Measurements from ENCODE around the gene ANXA6.
A peak's percentile ranks its signal among the peaks of the same experiment; 100 is the strongest.

The ANXA6 gene

DNA sequence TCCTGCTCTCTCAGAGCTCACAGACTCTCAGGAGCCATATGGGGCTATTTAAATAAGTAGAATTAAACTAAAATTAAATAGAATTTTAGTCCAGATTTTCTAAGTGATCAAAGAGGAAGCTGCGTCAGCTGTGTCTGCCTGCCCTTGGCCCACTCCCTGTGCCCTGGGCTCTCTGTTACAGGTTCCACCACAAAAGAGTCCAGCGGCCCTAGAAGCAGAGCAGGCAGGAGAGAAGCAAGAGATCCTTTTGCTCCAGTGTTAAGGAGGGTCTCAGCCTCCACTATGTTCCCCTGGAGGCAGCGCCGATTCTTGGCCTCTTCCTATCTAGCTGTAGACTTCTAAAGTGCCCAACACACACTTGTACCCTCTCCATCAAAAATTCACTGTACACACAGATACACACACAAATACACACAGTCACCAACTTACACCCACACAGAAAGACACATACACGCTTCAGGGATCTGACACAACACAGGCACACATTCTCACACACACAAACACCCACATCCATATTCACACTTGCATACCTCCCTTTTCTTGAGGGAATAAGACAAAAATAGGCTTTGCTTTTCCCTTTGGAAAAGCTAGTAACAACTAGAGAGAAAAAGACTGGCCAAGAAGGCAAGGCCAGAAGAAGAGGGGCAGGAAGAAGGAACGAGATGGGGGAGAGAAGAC, 71.2 kb downstream of the ANXA6 start:
- no peaks in the 10 kb centered on the region for H3K27me3 ChIP-seq (ENCODE audit: insufficient read depth, low read depth)
- peak overlapping the region; percentile 81 for H3K4me2 ChIP-seq
- no peak overlapping the region for H2AFZ ChIP-seq (ENCODE audit: low read depth)
- no peak overlapping the region for H3K4me3 ChIP-seq (IDR thresholded peaks at IDR 0.05; ENCODE audit: insufficient read depth, low read depth, low read length)
- H3K4me1 ChIP-seq (ENCODE audit: low read depth, poor library complexity, severe bottlenecking): peaks cover 57% of the 10 kb centered on the region
- peak overlapping the region; percentile 81; the same call in 1 of the 2 replicates for H3K27ac ChIP-seq
- TF ChIP-seq, protein P1, sequence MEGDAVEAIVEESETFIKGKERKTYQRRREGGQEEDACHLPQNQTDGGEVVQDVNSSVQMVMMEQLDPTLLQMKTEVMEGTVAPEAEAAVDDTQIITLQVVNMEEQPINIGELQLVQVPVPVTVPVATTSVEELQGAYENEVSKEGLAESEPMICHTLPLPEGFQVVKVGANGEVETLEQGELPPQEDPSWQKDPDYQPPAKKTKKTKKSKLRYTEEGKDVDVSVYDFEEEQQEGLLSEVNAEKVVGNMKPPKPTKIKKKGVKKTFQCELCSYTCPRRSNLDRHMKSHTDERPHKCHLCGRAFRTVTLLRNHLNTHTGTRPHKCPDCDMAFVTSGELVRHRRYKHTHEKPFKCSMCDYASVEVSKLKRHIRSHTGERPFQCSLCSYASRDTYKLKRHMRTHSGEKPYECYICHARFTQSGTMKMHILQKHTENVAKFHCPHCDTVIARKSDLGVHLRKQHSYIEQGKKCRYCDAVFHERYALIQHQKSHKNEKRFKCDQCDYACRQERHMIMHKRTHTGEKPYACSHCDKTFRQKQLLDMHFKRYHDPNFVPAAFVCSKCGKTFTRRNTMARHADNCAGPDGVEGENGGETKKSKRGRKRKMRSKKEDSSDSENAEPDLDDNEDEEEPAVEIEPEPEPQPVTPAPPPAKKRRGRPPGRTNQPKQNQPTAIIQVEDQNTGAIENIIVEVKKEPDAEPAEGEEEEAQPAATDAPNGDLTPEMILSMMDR (conservative IDR thresholded peaks at IDR 0.05; ENCODE audit: low read depth, low read length): no peak
- H3K36me3 ChIP-seq (ENCODE audit: insufficient read depth): no peaks in the 10 kb centered on the region
- H3K9ac ChIP-seq: peak overlapping the region; percentile 39; the same call in 1 of the 2 replicates
- peaks cover 12% of the 10 kb centered on the region; the same call in 1 of the 2 replicates for H3K79me2 ChIP-seq (ENCODE audit: insufficient read depth, low read depth)
- no peaks in the 10 kb centered on the region for H4K20me1 ChIP-seq (ENCODE audit: insufficient read depth)

GRCh38 chr5:151085517-151086041, 72.0 kb downstream of the ANXA6 start:
- Histone ChIP-seq H3K27me3 (ENCODE audit: insufficient read depth, low read depth) (no peaks in the 10 kb centered on the region), H3K4me3 (IDR thresholded peaks at IDR 0.05; ENCODE audit: insufficient read depth, low read depth, low read length) (no peak overlapping the region), H3K4me2 (peak overlapping the region; percentile 81), H4K20me1 (ENCODE audit: insufficient read depth) (no peaks in the 10 kb centered on the region), H2AFZ (ENCODE audit: low read depth) (no peak overlapping the region; the same call in 1 of the 2 replicates), H3K79me2 (ENCODE audit: insufficient read depth, low read depth) (peaks cover 16% of the 10 kb centered on the region; the same call in 1 of the 2 replicates), H3K4me1 (ENCODE audit: low read depth, poor library complexity, severe bottlenecking) (peaks cover 57% of the 10 kb centered on the region), H3K36me3 (ENCODE audit: insufficient read depth) (no peaks in the 10 kb centered on the region), H3K9ac (peak overlapping the region; percentile 39; the same call in 1 of the 2 replicates), H3K27ac (peak overlapping the region; percentile 81)
- TF ChIP-seq, protein P1 (conservative IDR thresholded peaks at IDR 0.05; ENCODE audit: low read depth, low read length): no peak

- peak overlapping the region; percentile 32; the same call in 1 of the 2 replicates for H3K9ac ChIP-seq
- no peak overlapping the region for H2AFZ ChIP-seq (ENCODE audit: low read depth)
- peaks cover 62% of the 10 kb centered on the region for H3K4me1 ChIP-seq (ENCODE audit: low read depth, poor library complexity, severe bottlenecking)
- no peaks in the 10 kb centered on the region for H3K36me3 ChIP-seq (ENCODE audit: insufficient read depth)
- peaks cover 25% of the 10 kb centered on the region for H3K79me2 ChIP-seq (ENCODE audit: insufficient read depth, low read depth)
- H3K4me3 ChIP-seq (IDR thresholded peaks at IDR 0.05; ENCODE audit: insufficient read depth, low read depth, low read length): no peak overlapping the region
- H3K27me3 ChIP-seq (ENCODE audit: insufficient read depth, low read depth): no peaks in the 10 kb centered on the region
- H4K20me1 ChIP-seq (ENCODE audit: insufficient read depth): no peaks in the 10 kb centered on the region
- TF ChIP-seq, protein P1 (conservative IDR thresholded peaks at IDR 0.05; ENCODE audit: low read depth, low read length): no peak
- peak overlapping the region; percentile 81 for H3K27ac ChIP-seq
- H3K4me2 ChIP-seq: peak overlapping the region; percentile 81
Measured at GRCh38 chr5:151084363-151084762, 73.2 kb downstream of the ANXA6 start.

DNA sequence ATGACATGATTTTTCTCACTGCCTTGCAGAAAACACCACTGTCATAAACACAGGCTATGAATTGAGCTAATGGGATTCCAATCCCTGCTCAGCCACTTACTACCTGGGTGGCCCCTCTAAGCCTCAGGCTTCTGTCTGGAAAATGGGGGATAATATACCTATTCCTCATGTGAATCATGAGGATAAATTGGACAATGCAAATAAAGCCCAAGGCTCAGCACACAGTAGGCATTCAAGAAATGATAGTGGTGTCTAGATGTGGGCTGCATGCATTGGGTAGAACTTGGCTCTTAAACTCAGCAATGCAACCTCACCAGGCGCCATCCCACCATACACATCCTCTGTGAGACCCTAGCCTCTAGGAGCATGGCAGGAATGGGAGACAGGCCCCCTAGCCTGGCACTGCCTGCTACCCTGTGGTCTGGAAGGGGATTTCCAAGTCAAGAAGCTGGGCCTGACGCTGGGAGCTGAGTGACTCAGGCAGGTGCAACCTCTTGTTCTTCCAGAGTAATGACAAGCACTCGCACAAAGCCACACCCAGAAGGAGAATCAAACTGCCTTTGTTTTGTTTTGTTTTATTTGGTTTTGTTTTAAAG, 74.4 kb downstream of the ANXA6 start:
- H2AFZ ChIP-seq (ENCODE audit: low read depth): no peak overlapping the region
- TF ChIP-seq, protein P1 (conservative IDR thresholded peaks at IDR 0.05; ENCODE audit: low read depth, low read length): no peak
- peak overlapping the region; percentile 93 for H3K4me2 ChIP-seq
- H3K4me1 ChIP-seq (ENCODE audit: low read depth, poor library complexity, severe bottlenecking): peaks cover 66% of the 10 kb centered on the region
- H3K79me2 ChIP-seq (ENCODE audit: insufficient read depth, low read depth): peaks cover 37% of the 10 kb centered on the region
- H3K27ac ChIP-seq: peak overlapping the region; percentile 81
- no peak overlapping the region for H3K4me3 ChIP-seq (IDR thresholded peaks at IDR 0.05; ENCODE audit: insufficient read depth, low read depth, low read length)
- no peaks in the 10 kb centered on the region for H3K27me3 ChIP-seq (ENCODE audit: insufficient read depth, low read depth)
- peak overlapping the region; percentile 32; the same call in 1 of the 2 replicates for H3K9ac ChIP-seq
- H3K36me3 ChIP-seq (ENCODE audit: insufficient read depth): no peaks in the 10 kb centered on the region
- no peaks in the 10 kb centered on the region for H4K20me1 ChIP-seq (ENCODE audit: insufficient read depth)
